ENCODE measurements around the gene PARP12. TPM values are rescaled to one million over a fixed set of nuclear protein-coding genes. Genes with fewer than 3 reads are reported as not detected.

The PARP12 gene
- total RNA-seq, 2 experiments from 2014 or later, result 32.4 to 33.6 TPM

- DNase-seq, result no peak
- peaks cover 17% of the 10 kb centered on the region for H3K36me3 Mint-ChIP-seq
- H3K4me1 Mint-ChIP-seq, result peaks cover 25% of the 10 kb centered on the region
- no peak overlapping the region for H3K4me3 Mint-ChIP-seq
- no peaks in the 10 kb centered on the region for H3K9me3 Mint-ChIP-seq
- no peaks in the 10 kb centered on the region for H3K27me3 Mint-ChIP-seq
- no peak overlapping the region for H3K27ac Mint-ChIP-seq
Measured at GRCh38 chr7:140050100-140050499, 12.7 kb downstream of the PARP12 start.

GRCh38 chr7:140049339-140050024 lies 13.3 kb downstream of the PARP12 start:
- Mint-ChIP-seq H3K27me3 (no peaks in the 10 kb centered on the region), H3K27ac (no peak overlapping the region), H3K36me3 (peaks cover 13% of the 10 kb centered on the region)

GRCh38 chr7:140048989-140049338 lies 13.8 kb downstream of the PARP12 start:
- peaks cover 14% of the 10 kb centered on the region for H3K4me1 Mint-ChIP-seq
- no peak overlapping the region for H3K4me3 Mint-ChIP-seq
- no peak for DNase-seq
- peaks cover 11% of the 10 kb centered on the region for H3K36me3 Mint-ChIP-seq
- no peak overlapping the region for H3K27ac Mint-ChIP-seq
- no peaks in the 10 kb centered on the region for H3K9me3 Mint-ChIP-seq
- H3K27me3 Mint-ChIP-seq, result no peaks in the 10 kb centered on the region

More at GRCh38 chr7:140049339-140050024, 13.3 kb downstream of the PARP12 start:
- no peak overlapping the region for H3K4me3 Mint-ChIP-seq
- H3K9me3 Mint-ChIP-seq, result no peaks in the 10 kb centered on the region
- no peak for DNase-seq
- peaks cover 20% of the 10 kb centered on the region for H3K4me1 Mint-ChIP-seq

- Mint-ChIP-seq H3K4me1 (peaks cover 8% of the 10 kb centered on the region), H3K27me3 (no peaks in the 10 kb centered on the region), H3K4me3 (no peak overlapping the region), H3K9me3 (no peaks in the 10 kb centered on the region), H3K27ac (no peak overlapping the region), H3K36me3 (peaks cover 10% of the 10 kb centered on the region)
- DNase-seq, result no peak
Measured at GRCh38 chr7:140048138-140048537, 14.6 kb downstream of the PARP12 start.

GRCh38 chr7:140047197-140047596 lies 15.6 kb downstream of the PARP12 start:
- Mint-ChIP-seq H3K4me1 (peaks cover 3% of the 10 kb centered on the region), H3K4me3 (no peak overlapping the region), H3K36me3 (peaks cover 6% of the 10 kb centered on the region), H3K27ac (no peak overlapping the region), H3K27me3 (no peaks in the 10 kb centered on the region), H3K9me3 (no peaks in the 10 kb centered on the region)
- DNase-seq, result no peak

- peaks cover 3% of the 10 kb centered on the region for H3K4me1 Mint-ChIP-seq
- no peaks in the 10 kb centered on the region for H3K9me3 Mint-ChIP-seq
- H3K36me3 Mint-ChIP-seq, result peaks cover 14% of the 10 kb centered on the region
- no peak overlapping the region for H3K4me3 Mint-ChIP-seq
- H3K27me3 Mint-ChIP-seq, result no peaks in the 10 kb centered on the region
- DNase-seq, result no peak
- no peak overlapping the region for H3K27ac Mint-ChIP-seq
Measured at GRCh38 chr7:140045697-140046096, 17.1 kb downstream of the PARP12 start.

- no peak for DNase-seq
- peaks cover 14% of the 10 kb centered on the region for H3K36me3 Mint-ChIP-seq
- no peaks in the 10 kb centered on the region for H3K9me3 Mint-ChIP-seq
- H3K4me1 Mint-ChIP-seq, result peaks cover 7% of the 10 kb centered on the region
- H3K27me3 Mint-ChIP-seq, result no peaks in the 10 kb centered on the region
- H3K27ac Mint-ChIP-seq, result no peak overlapping the region
- H3K4me3 Mint-ChIP-seq, result no peak overlapping the region
Measured at GRCh38 chr7:140044251-140044650, 18.5 kb downstream of the PARP12 start.

GRCh38 chr7:140042386-140042670 lies 20.4 kb downstream of the PARP12 start:
- Mint-ChIP-seq H3K36me3 (peaks cover 14% of the 10 kb centered on the region), H3K27ac (no peak overlapping the region), H3K4me1 (peaks cover 12% of the 10 kb centered on the region), H3K27me3 (no peaks in the 10 kb centered on the region), H3K9me3 (no peaks in the 10 kb centered on the region), H3K4me3 (no peak overlapping the region)
- DNase-seq, result no peak

GRCh38 chr7:140041659-140042385 lies 20.9 kb downstream of the PARP12 start:
- DNase-seq, result no peak
- Mint-ChIP-seq H3K27ac (no peak overlapping the region), H3K4me3 (no peak overlapping the region), H3K4me1 (peaks cover 13% of the 10 kb centered on the region), H3K27me3 (no peaks in the 10 kb centered on the region), H3K36me3 (peaks cover 16% of the 10 kb centered on the region), H3K9me3 (no peaks in the 10 kb centered on the region)

GRCh38 chr7:140039896-140040295 lies 22.9 kb downstream of the PARP12 start:
- no peaks in the 10 kb centered on the region for H3K9me3 Mint-ChIP-seq
- no peak overlapping the region for H3K27ac Mint-ChIP-seq
- no peaks in the 10 kb centered on the region for H3K27me3 Mint-ChIP-seq
- no peak overlapping the region for H3K4me3 Mint-ChIP-seq
- H3K36me3 Mint-ChIP-seq, result peaks cover 29% of the 10 kb centered on the region
- H3K4me1 Mint-ChIP-seq, result peaks cover 22% of the 10 kb centered on the region
- DNase-seq, result no peak

- H3K9me3 Mint-ChIP-seq, result no peaks in the 10 kb centered on the region
- no peak for DNase-seq
- H3K27ac Mint-ChIP-seq, result no peak overlapping the region
- H3K36me3 Mint-ChIP-seq, result peaks cover 29% of the 10 kb centered on the region
- peaks cover 22% of the 10 kb centered on the region for H3K4me1 Mint-ChIP-seq
- no peaks in the 10 kb centered on the region for H3K27me3 Mint-ChIP-seq
- no peak overlapping the region for H3K4me3 Mint-ChIP-seq
Measured at GRCh38 chr7:140039066-140039465, 23.7 kb downstream of the PARP12 start.

GRCh38 chr7:140036224-140036962 lies 26.4 kb downstream of the PARP12 start:
- Mint-ChIP-seq H3K27ac (no peak overlapping the region), H3K36me3 (peaks cover 35% of the 10 kb centered on the region), H3K9me3 (no peaks in the 10 kb centered on the region), H3K4me3 (no peak overlapping the region), H3K4me1 (peaks cover 22% of the 10 kb centered on the region), H3K27me3 (no peaks in the 10 kb centered on the region)
- peak; percentile 14 for DNase-seq

- no peak overlapping the region for H3K4me3 Mint-ChIP-seq
- H3K36me3 Mint-ChIP-seq, result peaks cover 29% of the 10 kb centered on the region
- no peak for DNase-seq
- H3K9me3 Mint-ChIP-seq, result no peaks in the 10 kb centered on the region
- peaks cover 22% of the 10 kb centered on the region for H3K4me1 Mint-ChIP-seq
- no peaks in the 10 kb centered on the region for H3K27me3 Mint-ChIP-seq
- no peak overlapping the region for H3K27ac Mint-ChIP-seq
Measured at GRCh38 chr7:140035400-140036223, 27.1 kb downstream of the PARP12 start.

GRCh38 chr7:140034421-140034820 lies 28.3 kb downstream of the PARP12 start:
- Mint-ChIP-seq H3K27me3 (no peaks in the 10 kb centered on the region), H3K9me3 (no peaks in the 10 kb centered on the region), H3K36me3 (peaks cover 30% of the 10 kb centered on the region), H3K4me1 (peaks cover 20% of the 10 kb centered on the region), H3K4me3 (no peak overlapping the region), H3K27ac (no peak overlapping the region)
- DNase-seq, result no peak

All from activated naive CD8-positive, alpha-beta T cell treated with anti-CD3 and anti-CD28 coated beads for 36 hours (primary cell).